ENCODE results near the gene GARIN3.

The GARIN3 gene

DNA sequence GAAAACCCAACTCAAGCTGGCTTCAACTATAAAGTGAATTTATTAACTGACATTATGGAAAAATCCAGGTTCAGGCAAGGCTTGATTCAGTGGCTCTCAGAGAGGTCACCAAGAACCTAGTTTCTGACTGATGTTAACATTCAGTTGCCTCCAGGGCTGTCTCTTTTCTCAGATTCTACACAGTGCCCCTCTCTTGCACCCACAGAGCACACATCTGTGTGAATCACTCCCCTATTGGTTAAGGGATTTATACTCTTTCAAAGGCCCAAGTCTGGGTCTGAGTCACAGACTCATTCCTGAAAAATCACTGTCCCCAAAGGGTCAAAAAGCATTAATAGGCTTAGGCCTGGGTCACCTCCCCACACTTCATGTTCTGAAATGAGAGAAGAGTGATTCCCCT lies 51.1 kb downstream of the GARIN3 start:
- H3K36me3 ChIP-seq (ENCODE audit: control insufficient read depth, low read length): no peaks in the 10 kb centered on the region
- no peaks in the 10 kb centered on the region for H3K79me2 ChIP-seq (ENCODE audit: control insufficient read depth, low read length)
- H3K9me3 ChIP-seq (ENCODE audit: control insufficient read depth, insufficient read depth, low read length): no peaks in the 10 kb centered on the region
- no peak overlapping the region for H3K4me3 ChIP-seq (ENCODE audit: low read length)
- no peak overlapping the region for H3K4me2 ChIP-seq (ENCODE audit: low read length)
- no peaks in the 10 kb centered on the region for H3F3A ChIP-seq (ENCODE audit: control insufficient read depth, insufficient read depth)
- no peaks in the 10 kb centered on the region for H3K27me3 ChIP-seq (ENCODE audit: control insufficient read depth, low read length)
- H3K27ac ChIP-seq (ENCODE audit: low read depth, low read length): no peak overlapping the region
- peaks cover under 1% of the 10 kb centered on the region for H3K4me1 ChIP-seq (ENCODE audit: control insufficient read depth, low read length)
- no peaks in the 10 kb centered on the region for H3K9me2 ChIP-seq (replicated peaks; ENCODE audit: control insufficient read depth, low read length)
- no peaks in the 10 kb centered on the region for H4K20me1 ChIP-seq (ENCODE audit: control insufficient read depth, insufficient read depth, low read depth, low read length)
- no peak for TF ChIP-seq EZH2phosphoT487 (IDR thresholded peaks at IDR 0.05; ENCODE audit: borderline replicate concordance, low read length)
- TF ChIP-seq, protein P1, sequence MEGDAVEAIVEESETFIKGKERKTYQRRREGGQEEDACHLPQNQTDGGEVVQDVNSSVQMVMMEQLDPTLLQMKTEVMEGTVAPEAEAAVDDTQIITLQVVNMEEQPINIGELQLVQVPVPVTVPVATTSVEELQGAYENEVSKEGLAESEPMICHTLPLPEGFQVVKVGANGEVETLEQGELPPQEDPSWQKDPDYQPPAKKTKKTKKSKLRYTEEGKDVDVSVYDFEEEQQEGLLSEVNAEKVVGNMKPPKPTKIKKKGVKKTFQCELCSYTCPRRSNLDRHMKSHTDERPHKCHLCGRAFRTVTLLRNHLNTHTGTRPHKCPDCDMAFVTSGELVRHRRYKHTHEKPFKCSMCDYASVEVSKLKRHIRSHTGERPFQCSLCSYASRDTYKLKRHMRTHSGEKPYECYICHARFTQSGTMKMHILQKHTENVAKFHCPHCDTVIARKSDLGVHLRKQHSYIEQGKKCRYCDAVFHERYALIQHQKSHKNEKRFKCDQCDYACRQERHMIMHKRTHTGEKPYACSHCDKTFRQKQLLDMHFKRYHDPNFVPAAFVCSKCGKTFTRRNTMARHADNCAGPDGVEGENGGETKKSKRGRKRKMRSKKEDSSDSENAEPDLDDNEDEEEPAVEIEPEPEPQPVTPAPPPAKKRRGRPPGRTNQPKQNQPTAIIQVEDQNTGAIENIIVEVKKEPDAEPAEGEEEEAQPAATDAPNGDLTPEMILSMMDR (IDR thresholded peaks at IDR 0.05; ENCODE audit: low read depth, low read length, poor library complexity, severe bottlenecking): no peak

GRCh38 chr5:157113002-157113401 lies 53.1 kb downstream of the GARIN3 start:
- Histone ChIP-seq H3K9me3 (ENCODE audit: control insufficient read depth, insufficient read depth, low read length) (no peaks in the 10 kb centered on the region), H3K4me1 (ENCODE audit: control insufficient read depth, low read length) (peaks cover 20% of the 10 kb centered on the region), H3F3A (ENCODE audit: control insufficient read depth, insufficient read depth) (peaks cover 8% of the 10 kb centered on the region; the same call in 1 of the 2 replicates), H3K27me3 (ENCODE audit: control insufficient read depth, low read length) (no peaks in the 10 kb centered on the region), H3K4me3 (ENCODE audit: low read length) (no peak overlapping the region), H3K36me3 (ENCODE audit: control insufficient read depth, low read length) (no peaks in the 10 kb centered on the region), H3K9me2 (replicated peaks; ENCODE audit: control insufficient read depth, low read length) (no peaks in the 10 kb centered on the region), H3K79me2 (ENCODE audit: control insufficient read depth, low read length) (peaks cover 5% of the 10 kb centered on the region; the same call in 1 of the 2 replicates), H3K4me2 (ENCODE audit: low read length) (no peak overlapping the region), H3K27ac (ENCODE audit: low read depth, low read length) (no peak overlapping the region), H4K20me1 (ENCODE audit: control insufficient read depth, insufficient read depth, low read depth, low read length) (no peaks in the 10 kb centered on the region)
- TF ChIP-seq EZH2phosphoT487 (IDR thresholded peaks at IDR 0.05; ENCODE audit: borderline replicate concordance, low read length): no peak
- TF ChIP-seq, protein P1 (IDR thresholded peaks at IDR 0.05; ENCODE audit: low read depth, low read length, poor library complexity, severe bottlenecking): no peak
